BLaER1 treated with 17β-estradiol and CSF1 and Interleukin-3, amounts not matched to agents 10 nM and 100 nM (cell line): Measurements from ENCODE around the gene GRB2.
"Not testable (repeated sequence)": the region's sequence is repeated elsewhere in the genome, so short reads cannot be mapped to it uniquely, and the experiment has no call there.

Experiments
- H3K27ac ChIP-seq, 11 experiments: shearing (Covaris generic); formaldehyde crosslinking; 2 replicates each; pipeline ENCODE4 v1.8.1; 2022
- H3K27me3 ChIP-seq, 11 experiments: shearing (Covaris generic); formaldehyde crosslinking; 2 replicates each; pipeline ENCODE4 v1.8.1; 2022
- H3K36me3 ChIP-seq, 11 experiments: shearing (Covaris generic); formaldehyde crosslinking; 2 replicates each; pipeline ENCODE4 v1.8.1; 2022
- H3K4me1 ChIP-seq, 10 experiments: shearing (Covaris generic); formaldehyde crosslinking; 2 replicates each; pipeline ENCODE4 v1.8.1; 2022
- H3K4me2 ChIP-seq, 11 experiments: shearing (Covaris generic); formaldehyde crosslinking; 2 replicates each; pipeline ENCODE4 v1.8.1; 2022
- H3K4me3 ChIP-seq, 10 experiments: shearing (Covaris generic); formaldehyde crosslinking; 2 replicates each; pipeline ENCODE4 v1.8.1; 2022
- H3K9ac ChIP-seq, 11 experiments: shearing (Covaris generic); formaldehyde crosslinking; 2 replicates each; pipeline ENCODE4 v1.8.1; 2022
- H3K9me3 ChIP-seq, 11 experiments: shearing (Covaris generic); formaldehyde crosslinking; replicated peaks in 1 of 11; 2 replicates each; pipeline ENCODE4 v1.8.1; 2022
- H4K20me1 ChIP-seq, 11 experiments: shearing (Covaris generic); formaldehyde crosslinking; 2 replicates each; pipeline ENCODE4 v1.8.1; 2022
- Cebpa-rat ChIP-seq, 11 experiments: shearing (Covaris generic); IDR thresholded peaks; 2 replicates each; pipeline ENCODE4 v1.8.1; 2022

The GRB2 gene

DNA sequence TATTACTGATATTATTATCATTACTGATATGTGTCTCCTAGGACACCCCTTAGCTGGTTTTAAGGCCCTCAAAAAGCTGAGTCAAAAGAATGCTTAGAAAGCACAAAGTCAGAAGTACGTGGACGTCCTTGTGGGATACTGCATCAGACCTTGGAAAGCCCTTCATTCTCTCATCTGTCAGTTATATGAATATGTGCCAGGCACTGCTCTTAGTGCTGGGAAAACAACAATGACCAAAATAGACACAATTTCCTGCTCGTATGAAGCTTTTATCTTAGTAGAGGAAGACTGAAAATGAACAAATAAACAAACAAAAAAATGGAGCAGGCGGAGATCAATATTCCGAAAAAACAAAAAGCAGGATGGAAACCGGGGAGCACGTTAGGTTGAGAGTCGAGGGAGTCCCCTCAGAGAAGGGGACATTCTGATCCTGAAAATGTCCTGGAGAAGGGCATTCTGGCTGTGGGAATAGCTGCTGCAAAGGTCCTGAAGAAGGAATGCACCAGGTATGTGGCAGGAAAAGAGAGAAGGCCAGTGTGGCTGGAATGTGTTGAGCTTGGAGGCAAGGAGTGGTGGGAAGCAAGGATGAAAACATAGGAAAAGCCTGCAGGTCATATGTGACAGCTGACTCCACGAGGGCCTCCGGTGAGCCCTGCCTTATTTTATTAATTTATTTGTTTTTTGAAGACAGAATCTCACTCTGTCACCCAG lies 35.4 kb upstream of the GRB2 start:
- no peaks in the 10 kb centered on the region for H3K36me3 ChIP-seq
- H3K27me3 ChIP-seq, result no peaks in the 10 kb centered on the region
- H3K27ac ChIP-seq, result peak overlapping the region in 5 of 11 experiments; percentile 3 to 31 (median 16); a peak in 2 of 22 replicates
- H3K9me3 ChIP-seq, result no peaks in the 10 kb centered on the region
- no peak overlapping the region; a peak in 1 of 22 replicates for H3K9ac ChIP-seq
- peak overlapping the region; percentile 21 to 65 (median 54); a peak in 19 of 22 replicates for H3K4me2 ChIP-seq
- no peak overlapping the region for H3K4me3 ChIP-seq
- H3K4me1 ChIP-seq, result peaks cover 20 to 61% (median 53%) of the 10 kb centered on the region in 10 experiments
- TF ChIP-seq Cebpa-rat (IDR thresholded peaks at IDR 0.05), result no peak
- no peaks in the 10 kb centered on the region for H4K20me1 ChIP-seq

DNA sequence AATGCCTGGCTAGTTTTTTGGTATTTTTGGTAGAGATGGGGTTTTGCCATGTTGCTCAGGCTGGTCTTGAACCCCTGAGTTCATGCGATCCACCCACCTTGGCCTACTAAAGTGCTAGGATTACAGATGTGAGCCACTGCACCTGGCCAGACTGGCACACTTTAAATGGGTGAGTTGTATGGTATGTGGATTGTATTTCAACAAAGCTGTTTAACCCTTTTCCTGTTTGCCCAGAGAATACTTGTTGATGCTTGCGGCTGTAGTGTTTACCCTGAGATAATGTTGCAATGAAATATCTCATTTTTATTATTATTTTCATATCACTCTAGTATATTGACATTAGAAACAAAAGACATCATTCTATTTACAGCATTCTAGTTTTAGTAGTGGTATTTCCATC lies 33.8 kb upstream of the GRB2 start:
- Histone ChIP-seq H3K4me3 (no peak overlapping the region), H3K9ac (no peak overlapping the region), H3K4me2 (no peak overlapping the region), H3K27ac (no peak overlapping the region), H3K9me3 (no peaks in the 10 kb centered on the region), H3K27me3 (no peaks in the 10 kb centered on the region), H3K4me1 (peaks cover 23 to 62% (median 54%) of the 10 kb centered on the region in 10 experiments), H4K20me1 (no peaks in the 10 kb centered on the region), H3K36me3 (no peaks in the 10 kb centered on the region)
- no peak for TF ChIP-seq Cebpa-rat (IDR thresholded peaks at IDR 0.05)

DNA sequence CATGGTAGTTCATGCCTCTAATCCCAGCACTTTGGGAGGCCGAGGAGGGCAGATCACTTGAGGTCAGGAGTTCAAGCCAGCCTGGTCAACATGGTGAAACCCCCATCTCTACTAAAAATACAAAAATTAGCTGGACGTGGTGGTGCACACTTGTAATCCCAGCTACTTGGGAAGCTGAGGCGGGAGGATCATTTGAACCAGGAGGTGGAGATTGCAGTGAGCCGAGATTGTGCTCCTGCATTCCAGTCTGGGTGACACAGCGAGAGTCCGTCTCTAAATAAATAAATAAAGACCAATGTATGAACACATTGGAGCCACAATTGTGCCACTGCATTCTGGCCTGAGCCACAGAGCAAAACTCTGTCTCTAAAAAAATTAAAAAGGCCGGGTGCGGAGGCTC lies 31.9 kb upstream of the GRB2 start:
- H3K27ac ChIP-seq, H4K20me1 ChIP-seq, H3K9me3 ChIP-seq, H3K36me3 ChIP-seq, H3K27me3 ChIP-seq, H3K4me2 ChIP-seq, H3K4me3 ChIP-seq, H3K9ac ChIP-seq: not testable (repeated sequence)
- peaks cover 18 to 67% (median 59%) of the 10 kb centered on the region in 10 experiments for H3K4me1 ChIP-seq

DNA sequence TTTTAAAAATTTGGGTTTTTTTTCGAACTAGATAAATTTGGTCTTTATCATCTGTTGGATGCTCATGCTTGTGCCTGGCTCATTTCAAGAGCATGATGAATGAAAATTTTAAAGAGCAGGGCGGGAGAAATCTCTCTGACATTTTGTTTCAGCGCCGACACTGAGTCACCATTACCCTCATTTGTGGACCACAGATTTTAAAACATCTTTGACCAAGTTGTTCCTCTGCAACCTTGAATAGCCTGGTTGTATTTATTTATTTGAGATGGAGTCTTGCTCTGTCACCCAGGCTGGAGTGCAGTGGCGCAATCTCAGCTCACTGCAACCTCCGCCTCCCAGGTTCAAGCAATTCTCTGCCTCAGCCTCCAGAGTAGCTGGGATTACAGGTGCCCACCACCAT lies 29.0 kb upstream of the GRB2 start:
- not testable (repeated sequence) for H3K27ac ChIP-seq, H3K9me3 ChIP-seq, H3K27me3 ChIP-seq, H3K4me3 ChIP-seq, H4K20me1 ChIP-seq, H3K9ac ChIP-seq, H3K36me3 ChIP-seq
- peaks cover 23 to 75% (median 68%) of the 10 kb centered on the region in 10 experiments for H3K4me1 ChIP-seq
- H3K4me2 ChIP-seq, result peak overlapping the region in 2 of 11 experiments; percentile 28 to 37; a peak in 2 of 22 replicates

DNA sequence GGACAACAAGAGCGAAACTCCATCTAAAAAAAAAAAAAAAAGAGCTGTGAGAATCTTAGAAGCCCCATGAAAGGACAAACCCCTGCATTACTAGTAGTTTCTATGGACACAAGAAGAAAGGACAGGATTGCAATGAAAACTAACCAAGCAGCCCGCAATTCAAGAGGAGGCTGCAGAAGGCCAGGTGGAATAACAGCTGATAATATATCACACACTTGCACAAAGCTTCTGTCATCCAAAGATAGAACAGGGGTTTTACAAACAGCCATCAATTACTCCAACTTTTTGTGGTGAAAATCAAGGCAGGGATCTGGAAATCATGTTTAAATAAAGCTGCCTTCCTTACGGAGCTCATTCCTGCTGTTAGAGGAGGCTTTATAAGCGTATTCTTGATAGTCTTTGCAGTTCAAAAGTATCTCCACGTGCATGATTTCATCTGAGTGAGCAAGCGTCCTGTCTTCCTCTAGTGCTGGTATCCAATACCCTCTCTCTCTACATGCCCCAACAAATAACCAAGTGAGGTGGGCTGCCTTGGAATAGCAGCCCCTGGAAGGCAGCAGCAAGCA lies 27.8 kb upstream of the GRB2 start:
- Histone ChIP-seq H3K9ac (no peak overlapping the region), H3K4me2 (peak overlapping the region in 8 of 11 experiments; percentile 2 to 90 (median 38); a peak in 12 of 22 replicates), H4K20me1 (no peaks in the 10 kb centered on the region), H3K4me1 (peaks cover 34 to 86% (median 79%) of the 10 kb centered on the region in 10 experiments), H3K36me3 (no peaks in the 10 kb centered on the region), H3K27me3 (no peaks in the 10 kb centered on the region), H3K4me3 (no peak overlapping the region), H3K9me3 (no peaks in the 10 kb centered on the region), H3K27ac (peak overlapping the region in 2 of 11 experiments; percentile 1 to 15; a peak in 3 of 22 replicates)
- no peak for TF ChIP-seq Cebpa-rat (IDR thresholded peaks at IDR 0.05)

DNA sequence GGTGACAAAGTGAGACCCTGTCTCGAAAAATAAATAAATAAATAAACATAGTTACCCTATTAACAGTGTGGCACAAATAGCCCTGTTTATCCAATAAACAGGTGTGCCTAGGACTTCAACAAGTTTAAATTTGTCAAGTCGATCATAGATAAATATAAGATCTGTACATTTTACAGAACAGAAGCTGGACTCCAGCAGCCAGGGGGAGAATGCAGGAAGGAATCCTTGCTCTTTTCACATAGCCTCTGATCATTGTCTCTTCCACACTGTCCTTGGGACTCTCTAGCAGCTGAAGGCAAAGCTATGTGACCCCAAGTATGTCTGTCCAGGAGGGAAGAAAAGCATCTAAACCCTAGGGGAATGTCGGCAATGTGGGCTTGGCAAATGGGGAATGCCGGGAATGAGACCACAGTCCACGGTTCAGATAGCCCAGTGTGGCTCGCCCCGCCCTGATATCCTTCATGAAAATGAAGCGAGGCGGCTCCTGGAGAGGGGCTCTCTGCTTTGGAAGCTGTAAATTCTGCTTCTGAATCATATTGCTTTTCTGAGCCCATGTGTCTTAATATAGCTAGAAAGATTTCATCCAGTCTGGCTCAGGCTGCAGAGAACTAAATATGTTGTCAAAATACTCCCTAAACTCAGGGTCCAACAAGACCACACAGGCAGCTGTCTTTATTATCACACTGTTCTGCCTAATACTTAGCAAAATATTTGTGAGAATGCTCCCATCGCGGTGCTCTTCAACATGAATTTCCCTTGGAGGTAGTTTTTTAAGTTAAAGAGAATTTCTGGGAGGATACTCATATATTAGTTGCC lies 24.9 kb upstream of the GRB2 start:
- Histone ChIP-seq H3K36me3 (no peaks in the 10 kb centered on the region), H3K9ac (peak overlapping the region in 10 of 11 experiments; percentile 1 to 71 (median 39); a peak in 10 of 22 replicates), H3K4me2 (peak overlapping the region; percentile 6 to 90 (median 75); a peak in 21 of 22 replicates), H3K4me1 (peaks cover 47 to 97% (median 92%) of the 10 kb centered on the region in 10 experiments), H3K27ac (peak overlapping the region in 10 of 11 experiments; percentile 80 to 90 (median 84); a peak in 16 of 22 replicates), H3K9me3 (no peaks in the 10 kb centered on the region; a peak in 2 of 22 replicates), H3K27me3 (no peaks in the 10 kb centered on the region), H3K4me3 (no peak overlapping the region), H4K20me1 (no peaks in the 10 kb centered on the region)
- TF ChIP-seq Cebpa-rat (IDR thresholded peaks at IDR 0.05), result no peak

DNA sequence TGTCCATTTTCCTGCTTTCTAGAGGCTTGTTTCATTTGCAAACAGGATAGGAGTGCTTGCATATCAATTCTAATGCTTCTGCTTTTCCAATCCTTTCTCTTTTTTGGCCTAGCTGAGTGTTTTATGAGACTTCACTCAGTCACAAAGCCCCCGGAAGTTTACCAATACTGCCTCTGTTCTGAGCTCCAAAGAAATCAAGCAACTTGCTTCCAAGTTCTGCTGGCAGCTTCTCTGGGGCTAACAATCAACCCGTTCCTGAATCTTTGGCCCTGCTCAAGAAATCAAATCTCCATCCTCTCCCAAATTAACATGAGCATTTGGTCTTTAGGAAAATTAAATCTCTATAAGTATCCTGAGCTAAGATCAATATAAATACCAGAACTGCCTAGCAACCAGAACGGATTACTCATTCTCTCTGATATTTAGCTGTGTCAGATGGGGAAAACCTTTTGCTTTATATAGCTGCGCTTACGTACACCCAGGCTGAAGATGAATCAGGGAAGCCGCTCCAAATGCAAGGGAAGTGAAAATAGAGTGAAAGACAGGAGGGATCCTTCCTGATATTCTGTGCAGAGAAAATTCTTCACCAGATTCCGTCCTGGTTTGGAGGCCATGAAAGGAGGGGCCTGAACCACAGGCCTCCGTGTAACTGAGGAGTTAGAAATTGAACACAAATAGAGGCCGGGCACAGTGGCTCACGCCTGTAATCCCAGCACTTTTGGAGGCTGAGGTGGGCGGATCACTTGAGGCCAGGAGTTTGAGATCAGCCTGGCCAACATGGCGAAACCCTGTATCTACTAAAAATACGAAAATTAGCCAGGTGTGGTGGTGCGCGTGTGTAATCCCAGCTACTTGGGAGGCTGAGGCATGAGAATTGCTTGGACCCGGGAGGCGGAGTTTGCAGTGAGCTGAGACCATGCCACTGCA lies 23.3 kb upstream of the GRB2 start:
- Histone ChIP-seq H3K27ac (peak overlapping the region; percentile 80 to 91 (median 86)), H3K27me3 (no peaks in the 10 kb centered on the region), H3K36me3 (no peaks in the 10 kb centered on the region), H3K9me3 (no peaks in the 10 kb centered on the region; a peak in 2 of 22 replicates), H3K9ac (peak overlapping the region; percentile 53 to 78 (median 68)), H3K4me1 (peaks cover 47 to 90% (median 86%) of the 10 kb centered on the region in 10 experiments), H3K4me2 (peak overlapping the region; percentile 66 to 90 (median 78)), H4K20me1 (no peaks in the 10 kb centered on the region), H3K4me3 (peak overlapping the region in 2 of 10 experiments; percentile 16 to 25; a peak in 1 of 20 replicates)
- no peak for TF ChIP-seq Cebpa-rat (IDR thresholded peaks at IDR 0.05)

DNA sequence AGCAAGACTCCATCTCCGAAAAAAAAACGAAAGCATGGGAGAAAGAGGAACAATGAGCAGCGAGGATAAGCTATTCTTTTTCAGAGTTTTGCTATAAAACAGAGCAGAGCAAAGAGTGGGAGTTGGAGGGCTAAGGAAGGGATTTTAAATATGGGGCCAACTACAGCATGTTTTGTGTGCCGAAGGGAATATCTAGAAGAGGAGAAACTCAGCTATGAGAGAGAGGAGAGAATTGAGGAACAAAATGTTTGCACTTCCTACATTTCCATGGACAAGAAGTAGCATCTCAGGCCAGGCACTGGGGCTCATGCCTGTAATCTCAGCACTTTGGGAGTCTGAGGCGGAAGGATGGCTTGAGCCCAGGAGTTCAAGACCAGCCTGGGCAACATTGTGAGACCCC lies 13.1 kb upstream of the GRB2 start:
- peak overlapping the region in 7 of 11 experiments; percentile 15 to 48 (median 34); a peak in 9 of 22 replicates for H3K27ac ChIP-seq
- no peak for TF ChIP-seq Cebpa-rat (IDR thresholded peaks at IDR 0.05)
- H3K36me3 ChIP-seq, result no peaks in the 10 kb centered on the region

More for the DNA sequence above, 13.1 kb upstream of the GRB2 start:
- H3K4me2 ChIP-seq, result peak overlapping the region; percentile 4 to 78 (median 39); a peak in 17 of 22 replicates
- no peaks in the 10 kb centered on the region for H3K9me3 ChIP-seq
- H3K27me3 ChIP-seq, result no peaks in the 10 kb centered on the region
- H3K9ac ChIP-seq, result peak overlapping the region in 4 of 11 experiments; percentile 30 to 36 (median 34); a peak in 2 of 22 replicates
- H3K4me3 ChIP-seq, result peak overlapping the region in 3 of 10 experiments; percentile 14 to 25 (median 15); a peak in 2 of 20 replicates
- H3K4me1 ChIP-seq, result peaks cover 14 to 80% (median 62%) of the 10 kb centered on the region in 10 experiments
- H4K20me1 ChIP-seq, result no peaks in the 10 kb centered on the region
